HK-2 (cell line): ENCODE data around the gene TCN1.

Experiments used
- DNase-seq: peaks from one replicate; pipeline ENCODE4 v3.0.0-alpha.2; 2018; ENCODE audit not compliant: unreplicated experiment

Gene TCN1

DNA sequence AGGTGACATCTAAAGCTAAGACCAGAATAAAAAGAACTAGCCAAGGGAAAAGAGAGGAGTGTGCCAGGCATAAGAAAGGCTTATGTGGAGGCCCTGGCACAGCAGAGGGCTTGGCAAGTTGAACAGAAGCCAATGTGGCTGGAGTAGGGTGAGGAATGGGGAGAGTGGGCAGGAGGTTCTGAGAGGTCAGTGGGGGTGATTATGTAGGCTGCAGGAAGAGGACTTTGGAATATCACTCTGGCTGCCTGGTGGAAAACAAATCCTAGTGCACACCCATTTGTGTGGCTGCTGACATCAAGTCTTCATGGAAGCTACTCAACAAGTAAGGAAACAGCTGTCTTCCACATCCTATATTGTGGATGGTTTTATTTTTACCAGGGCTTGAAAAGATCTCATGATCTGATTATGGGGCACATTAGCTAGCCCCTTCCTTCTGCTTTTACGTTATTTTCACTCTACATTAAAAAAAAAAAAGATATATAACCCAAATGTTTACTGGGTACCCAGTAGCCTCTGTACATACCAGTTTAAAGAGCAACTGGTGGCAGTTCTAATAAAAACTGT lies 59.2 kb downstream of the TCN1 start:
- no peak for DNase-seq

DNA sequence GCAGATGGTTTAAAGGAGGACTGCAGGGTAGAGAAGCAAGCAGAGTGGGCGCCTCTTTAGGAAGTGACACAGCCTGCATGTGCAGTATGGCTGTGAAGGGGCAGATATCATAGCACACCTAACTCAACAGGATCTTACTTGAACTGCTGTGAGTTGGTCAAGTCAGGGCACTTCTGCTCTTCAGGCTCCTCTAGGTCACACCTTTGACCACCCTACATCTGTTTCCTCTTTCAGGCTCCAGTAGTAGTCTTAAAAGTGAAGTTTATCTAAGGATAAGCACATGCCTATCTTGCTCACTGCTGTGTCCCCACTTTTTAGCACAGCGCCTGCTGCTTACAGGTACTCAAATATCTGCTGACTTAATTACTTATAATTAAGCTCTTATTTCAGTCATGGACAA lies 62.2 kb downstream of the TCN1 start:
- DNase-seq: no peak
